Peyer's patch (tissue), 4 donors: ENCODE results near the gene NAGPA. TPM values are rescaled to one million over a fixed set of nuclear protein-coding genes. Genes with fewer than 3 reads are reported as not detected.

Experiments used
- DNase-seq, 3 donors: peaks; one replicate each; pipeline ENCODE4 v3.0.0-alpha.2; 2017 to 2019
- H3K27ac ChIP-seq, 4 donors: fragments of 200-600 bp; sonication (generic); one replicate each; pipeline ENCODE4 v1.5.1; 2016 to 2019
- H3K27me3 ChIP-seq, 2 donors: fragments of 200-600 bp; sonication (generic); one replicate each; pipeline ENCODE4 v1.5.1; 2019
- H3K36me3 ChIP-seq, 3 donors: fragments of 200-600 bp; sonication (generic); one replicate each; pipeline ENCODE4 v1.5.1; 2016 to 2019
- H3K4me1 ChIP-seq, 4 donors: fragments of 200-600 bp; sonication (generic); one replicate each; pipeline ENCODE4 v1.5.1; 2016 to 2019
- H3K4me3 ChIP-seq, 4 donors: fragments of 200-600 bp; sonication (generic); 1 replicate in 3 of 4; 2 replicates in 1 of 4; pipeline ENCODE4 v1.5.1; 2016 to 2019; ENCODE audit warnings: mild to moderate bottlenecking in 1 of 4
- H3K9me3 ChIP-seq, 4 donors: fragments of 200-600 bp; sonication (generic); one replicate each; pipeline ENCODE4 v1.5.1; 2016 to 2019; ENCODE audit warnings: mild to moderate bottlenecking in 1 of 4
- CTCF ChIP-seq, 6 experiments: fragments of 450-650 bp in 4 of 6; fragments of 200-600 bp in 2 of 6; sonication (generic) in 1 of 6; IDR thresholded peaks; one replicate each; pipeline ENCODE4 v1.5.1; 2017 to 2019; ENCODE audit warnings: antibody characterized with exemption in 6 of 6, mild to moderate bottlenecking in 3 of 6, moderate library complexity in 1 of 6
- POLR2A ChIP-seq, 2 donors: fragments of 450-650 bp; IDR thresholded peaks; one replicate each; pipeline ENCODE4 v1.5.1; 2017; ENCODE audit warnings: antibody characterized with exemption in 2 of 2, mild to moderate bottlenecking in 2 of 2, moderate library complexity in 2 of 2
- total RNA-seq, 4 donors: library from RNA; depleted of rRNA; stranded (reverse); fragments of >200 nt; gene quantifications; one replicate each; pipeline ENCODE4 v1.1.0, GENCODE V29; 2016

Gene NAGPA
- total RNA-seq, 4 donors from 2014 or later: 50.4 to 104 (median 61.0) TPM

GRCh38 chr16:5027575-5028235 is 6.0 kb downstream of the NAGPA start:
- H3K36me3 ChIP-seq: peaks cover 0 to 31% (median 0%) of the 10 kb centered on the region in 3 donors
- TF ChIP-seq POLR2A (IDR thresholded peaks at IDR 0.05) (no peak), CTCF (IDR thresholded peaks at IDR 0.05) (no peak)

GRCh38 chr16:5027086-5027485 is 6.6 kb downstream of the NAGPA start:
- Histone ChIP-seq H3K27me3 (no peaks in the 10 kb centered on the region), H3K4me1 (peaks cover 0 to under 1% (median under 1%) of the 10 kb centered on the region in 4 donors), H3K27ac (no peak overlapping the region), H3K4me3 (no peak overlapping the region), H3K9me3 (no peaks in the 10 kb centered on the region), H3K36me3 (peaks cover 0 to 31% (median 0%) of the 10 kb centered on the region in 3 donors)
- TF ChIP-seq POLR2A (IDR thresholded peaks at IDR 0.05): no peak
- TF ChIP-seq CTCF (IDR thresholded peaks at IDR 0.05): no peak
- DNase-seq: no peak

More at GRCh38 chr16:5027575-5028235, 6.0 kb downstream of the NAGPA start:
- no peak for DNase-seq
- no peaks in the 10 kb centered on the region for H3K27me3 ChIP-seq
- H3K4me1 ChIP-seq: peaks cover 0 to 6% (median 1%) of the 10 kb centered on the region in 4 donors
- H3K9me3 ChIP-seq: no peaks in the 10 kb centered on the region
- no peak overlapping the region for H3K27ac ChIP-seq
- no peak overlapping the region for H3K4me3 ChIP-seq

- H3K36me3 ChIP-seq: peaks cover 0 to 31% (median 0%) of the 10 kb centered on the region in 3 donors
- H3K4me3 ChIP-seq: no peak overlapping the region
- no peaks in the 10 kb centered on the region for H3K4me1 ChIP-seq
- no peaks in the 10 kb centered on the region for H3K27me3 ChIP-seq
- H3K27ac ChIP-seq: no peak overlapping the region
- no peak for TF ChIP-seq POLR2A (IDR thresholded peaks at IDR 0.05)
- TF ChIP-seq CTCF (IDR thresholded peaks at IDR 0.05): no peak
- H3K9me3 ChIP-seq: no peaks in the 10 kb centered on the region
- no peak for DNase-seq
Measured at GRCh38 chr16:5026664-5027063, 7.1 kb downstream of the NAGPA start.

GRCh38 chr16:5025171-5025632 is 8.5 kb downstream of the NAGPA start:
- Histone ChIP-seq H3K4me3 (no peak overlapping the region), H3K9me3 (no peaks in the 10 kb centered on the region), H3K27ac (no peak overlapping the region), H3K27me3 (no peaks in the 10 kb centered on the region), H3K4me1 (no peaks in the 10 kb centered on the region), H3K36me3 (peaks cover 0 to 31% (median 0%) of the 10 kb centered on the region in 3 donors)
- peak in 2 of 3 donors; percentile 56 to 58 for DNase-seq
- TF ChIP-seq CTCF (IDR thresholded peaks at IDR 0.05) (peak in 2 of 6 experiments; percentile 10 to 27), POLR2A (IDR thresholded peaks at IDR 0.05) (no peak)

- Histone ChIP-seq H3K9me3 (no peaks in the 10 kb centered on the region), H3K36me3 (peaks cover 0 to 29% (median 0%) of the 10 kb centered on the region in 3 donors), H3K27me3 (no peaks in the 10 kb centered on the region), H3K27ac (no peak overlapping the region), H3K4me3 (no peak overlapping the region), H3K4me1 (no peaks in the 10 kb centered on the region)
- TF ChIP-seq CTCF (IDR thresholded peaks at IDR 0.05) (peak in 4 of 6 experiments; percentile 14 to 68 (median 52)), POLR2A (IDR thresholded peaks at IDR 0.05) (no peak)
- DNase-seq: peak in 1 of 3 donors; percentile 55
Measured at GRCh38 chr16:5024632-5025031, 9.1 kb downstream of the NAGPA start.
